ENCODE measurements around the gene TRMT112. TPM values are rescaled to one million over a fixed set of nuclear protein-coding genes. Genes with fewer than 3 reads are reported as not detected.

TRMT112 gene
- total and polyA plus RNA-seq, 10 of the 15 experiments (the other 5 are each of a cell fraction or from before 2014, with no cell fraction given): 212 to 455 (median 308) TPM

DNA sequence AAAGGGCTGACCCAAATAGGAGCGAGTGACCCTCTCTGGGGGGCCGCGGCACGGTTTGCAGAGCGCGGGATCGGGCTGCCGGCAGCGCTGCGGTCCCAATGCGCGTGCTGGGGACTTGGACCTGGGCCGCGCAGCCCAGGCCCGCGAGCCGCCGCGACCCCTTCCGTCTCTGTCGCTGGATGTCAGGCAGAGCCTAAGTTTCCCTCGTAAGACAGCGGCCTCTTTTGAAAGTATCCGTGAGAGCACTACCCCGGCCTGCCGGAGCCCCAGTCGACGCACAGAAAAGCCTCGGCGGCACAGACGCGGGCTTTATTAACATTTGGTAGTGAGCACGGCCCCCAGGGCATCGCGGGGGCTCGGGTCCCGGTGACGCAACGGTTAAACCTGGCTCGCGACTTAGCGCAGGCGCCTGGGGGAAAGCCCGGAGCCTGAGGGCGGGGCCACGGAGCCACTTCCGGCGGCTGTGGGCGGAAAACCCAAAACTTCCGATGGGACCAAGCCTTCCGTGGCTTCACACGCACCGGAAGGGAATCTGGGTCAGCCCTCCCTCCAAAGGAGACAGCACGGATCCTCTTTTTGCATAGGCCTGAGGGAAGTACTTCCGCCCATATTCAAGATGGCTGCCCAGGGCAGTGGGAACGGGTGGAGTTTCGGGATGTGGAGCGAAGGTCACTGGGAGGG, 47.7 kb downstream of the TRMT112 start:
- H3K4me3 ChIP-seq: peak overlapping the region; percentile 96
- DNase-seq (ENCODE audit: low read depth, low spot score) (peak; percentile 98), ATAC-seq (peak; percentile 86), FAIRE-seq (peak; percentile 85)
- peak overlapping the region; percentile 45 for H2AFZ ChIP-seq (ENCODE audit: control insufficient read depth, low read depth, low read length)
- no peaks in the 10 kb centered on the region for H3K9me3 ChIP-seq (replicated peaks; ENCODE audit: control insufficient read depth, insufficient read depth, low read length)
- in situ Hi-C loops (cut with MboI) (no loop called here), intact Hi-C loops (cut with micrococcal nuclease; ENCODE audit: unreplicated experiment) (loop anchor here (1.0 to 2.0 kb wide), 3 partner anchors 16 to 37 kb away; partner anchors contain the start of genes GPR137 and PLCB3)
- TSS peak; percentile 84 for BruUV-seq (replicated peaks)
- ChIA-PET RAD21 (ENCODE audit: unreplicated experiment) (interaction anchor here (0.5 to 4.3 kb wide), 9 partner anchors 14 to 322 kb away, joined by 3 to 56 read pairs (median 5); partner anchors contain the start of genes ESRRA, FERMT3, FKBP2 and PPP1R14B), SMC1A (ENCODE audit: uncharacterized antibody, unreplicated experiment) (interaction anchor here (0.6 to 4.6 kb wide), 10 partner anchors 9 to 63 kb away, joined by 3 to 41 read pairs (median 3); partner anchors contain the start of genes BAD, CATSPERZ, FERMT3 and GPR137), CTCF (interaction anchor here (0.6 to 5.7 kb wide), 13 partner anchors 9 to 87 kb away, joined by 3 to 147 read pairs (median 5); partner anchors contain the start of genes BAD, CATSPERZ, FERMT3 and GPR137), POLR2A (interaction anchor here (0.8 to 6.3 kb wide), 13 partner anchors 14 to 69 kb away, joined by 3 to 92 read pairs (median 5); partner anchors contain the start of genes BAD, CATSPERZ, ESRRA and FERMT3)
- H3K9ac ChIP-seq (ENCODE audit: control insufficient read depth, insufficient read depth, low read length): peak overlapping the region; percentile 97
- H3K27ac ChIP-seq (ENCODE audit: control insufficient read depth, insufficient read depth): peak overlapping the region; percentile 81
- WGBS (ENCODE audit: insufficient coverage, insufficient replicate concordance, low lambda C conversion rate, missing lambda C conversion rate): 1% methylated on average over 58 of the region's 58 CpGs
- H3K79me2 ChIP-seq (ENCODE audit: control insufficient read depth, insufficient read depth, low read length): peaks cover 19% of the 10 kb centered on the region
- H3K36me3 ChIP-seq (ENCODE audit: control insufficient read depth in 2 of 2, insufficient read depth in 2 of 2, low read length in 1 of 2): no peaks in the 10 kb centered on the region; a peak in 2 of 4 replicates
- H3K4me2 ChIP-seq (ENCODE audit: control insufficient read depth, insufficient read depth): peak overlapping the region; percentile 100
- H3K27me3 ChIP-seq (replicated peaks in 1 of 2; ENCODE audit: control insufficient read depth in 2 of 2, insufficient read depth in 2 of 2, low read length in 1 of 2): no peaks in the 10 kb centered on the region
- H3K4me1 ChIP-seq (ENCODE audit: control insufficient read depth, insufficient read depth, low read length): peaks cover 12% of the 10 kb centered on the region
- H4K20me1 ChIP-seq (ENCODE audit: control insufficient read depth, insufficient read depth): no peaks in the 10 kb centered on the region
- no peak; the same call in 1 of the 2 replicates for TF ChIP-seq STAT1 (conservative IDR thresholded peaks at IDR 0.05)
- TF ChIP-seq, protein P1, sequence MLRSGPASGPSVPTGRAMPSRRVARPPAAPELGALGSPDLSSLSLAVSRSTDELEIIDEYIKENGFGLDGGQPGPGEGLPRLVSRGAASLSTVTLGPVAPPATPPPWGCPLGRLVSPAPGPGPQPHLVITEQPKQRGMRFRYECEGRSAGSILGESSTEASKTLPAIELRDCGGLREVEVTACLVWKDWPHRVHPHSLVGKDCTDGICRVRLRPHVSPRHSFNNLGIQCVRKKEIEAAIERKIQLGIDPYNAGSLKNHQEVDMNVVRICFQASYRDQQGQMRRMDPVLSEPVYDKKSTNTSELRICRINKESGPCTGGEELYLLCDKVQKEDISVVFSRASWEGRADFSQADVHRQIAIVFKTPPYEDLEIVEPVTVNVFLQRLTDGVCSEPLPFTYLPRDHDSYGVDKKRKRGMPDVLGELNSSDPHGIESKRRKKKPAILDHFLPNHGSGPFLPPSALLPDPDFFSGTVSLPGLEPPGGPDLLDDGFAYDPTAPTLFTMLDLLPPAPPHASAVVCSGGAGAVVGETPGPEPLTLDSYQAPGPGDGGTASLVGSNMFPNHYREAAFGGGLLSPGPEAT (IDR thresholded peaks at IDR 0.05; ENCODE audit: low read depth): peak; percentile 99
- TF ChIP-seq CTCF (IDR thresholded peaks at IDR 0.05 in 2 of 3, conservative IDR thresholded peaks at IDR 0.05 in 1 of 3; ENCODE audit: control insufficient read depth in 2 of 3, extremely low read depth in 1 of 3, insufficient read depth in 1 of 3, low read depth in 3 of 3, low read length in 3 of 3): peak in 1 of 3 experiments; percentile 32; a peak in 2 of 6 replicates
- peak; percentile 98 for TF ChIP-seq EED (IDR thresholded peaks at IDR 0.05; ENCODE audit: low read depth)
- TF ChIP-seq ZBED1 (IDR thresholded peaks at IDR 0.05; ENCODE audit: borderline replicate concordance): peak; percentile 83
- TF ChIP-seq, protein P2, sequence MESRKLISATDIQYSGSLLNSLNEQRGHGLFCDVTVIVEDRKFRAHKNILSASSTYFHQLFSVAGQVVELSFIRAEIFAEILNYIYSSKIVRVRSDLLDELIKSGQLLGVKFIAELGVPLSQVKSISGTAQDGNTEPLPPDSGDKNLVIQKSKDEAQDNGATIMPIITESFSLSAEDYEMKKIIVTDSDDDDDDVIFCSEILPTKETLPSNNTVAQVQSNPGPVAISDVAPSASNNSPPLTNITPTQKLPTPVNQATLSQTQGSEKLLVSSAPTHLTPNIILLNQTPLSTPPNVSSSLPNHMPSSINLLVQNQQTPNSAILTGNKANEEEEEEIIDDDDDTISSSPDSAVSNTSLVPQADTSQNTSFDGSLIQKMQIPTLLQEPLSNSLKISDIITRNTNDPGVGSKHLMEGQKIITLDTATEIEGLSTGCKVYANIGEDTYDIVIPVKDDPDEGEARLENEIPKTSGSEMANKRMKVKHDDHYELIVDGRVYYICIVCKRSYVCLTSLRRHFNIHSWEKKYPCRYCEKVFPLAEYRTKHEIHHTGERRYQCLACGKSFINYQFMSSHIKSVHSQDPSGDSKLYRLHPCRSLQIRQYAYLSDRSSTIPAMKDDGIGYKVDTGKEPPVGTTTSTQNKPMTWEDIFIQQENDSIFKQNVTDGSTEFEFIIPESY (IDR thresholded peaks at IDR 0.05): no peak
- TF ChIP-seq IKZF2 (IDR thresholded peaks at IDR 0.05): peak; percentile 99
- TF ChIP-seq, protein P3, sequence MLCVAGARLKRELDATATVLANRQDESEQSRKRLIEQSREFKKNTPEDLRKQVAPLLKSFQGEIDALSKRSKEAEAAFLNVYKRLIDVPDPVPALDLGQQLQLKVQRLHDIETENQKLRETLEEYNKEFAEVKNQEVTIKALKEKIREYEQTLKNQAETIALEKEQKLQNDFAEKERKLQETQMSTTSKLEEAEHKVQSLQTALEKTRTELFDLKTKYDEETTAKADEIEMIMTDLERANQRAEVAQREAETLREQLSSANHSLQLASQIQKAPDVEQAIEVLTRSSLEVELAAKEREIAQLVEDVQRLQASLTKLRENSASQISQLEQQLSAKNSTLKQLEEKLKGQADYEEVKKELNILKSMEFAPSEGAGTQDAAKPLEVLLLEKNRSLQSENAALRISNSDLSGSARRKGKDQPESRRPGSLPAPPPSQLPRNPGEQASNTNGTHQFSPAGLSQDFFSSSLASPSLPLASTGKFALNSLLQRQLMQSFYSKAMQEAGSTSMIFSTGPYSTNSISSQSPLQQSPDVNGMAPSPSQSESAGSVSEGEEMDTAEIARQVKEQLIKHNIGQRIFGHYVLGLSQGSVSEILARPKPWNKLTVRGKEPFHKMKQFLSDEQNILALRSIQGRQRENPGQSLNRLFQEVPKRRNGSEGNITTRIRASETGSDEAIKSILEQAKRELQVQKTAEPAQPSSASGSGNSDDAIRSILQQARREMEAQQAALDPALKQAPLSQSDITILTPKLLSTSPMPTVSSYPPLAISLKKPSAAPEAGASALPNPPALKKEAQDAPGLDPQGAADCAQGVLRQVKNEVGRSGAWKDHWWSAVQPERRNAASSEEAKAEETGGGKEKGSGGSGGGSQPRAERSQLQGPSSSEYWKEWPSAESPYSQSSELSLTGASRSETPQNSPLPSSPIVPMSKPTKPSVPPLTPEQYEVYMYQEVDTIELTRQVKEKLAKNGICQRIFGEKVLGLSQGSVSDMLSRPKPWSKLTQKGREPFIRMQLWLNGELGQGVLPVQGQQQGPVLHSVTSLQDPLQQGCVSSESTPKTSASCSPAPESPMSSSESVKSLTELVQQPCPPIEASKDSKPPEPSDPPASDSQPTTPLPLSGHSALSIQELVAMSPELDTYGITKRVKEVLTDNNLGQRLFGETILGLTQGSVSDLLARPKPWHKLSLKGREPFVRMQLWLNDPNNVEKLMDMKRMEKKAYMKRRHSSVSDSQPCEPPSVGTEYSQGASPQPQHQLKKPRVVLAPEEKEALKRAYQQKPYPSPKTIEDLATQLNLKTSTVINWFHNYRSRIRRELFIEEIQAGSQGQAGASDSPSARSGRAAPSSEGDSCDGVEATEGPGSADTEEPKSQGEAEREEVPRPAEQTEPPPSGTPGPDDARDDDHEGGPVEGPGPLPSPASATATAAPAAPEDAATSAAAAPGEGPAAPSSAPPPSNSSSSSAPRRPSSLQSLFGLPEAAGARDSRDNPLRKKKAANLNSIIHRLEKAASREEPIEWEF (IDR thresholded peaks at IDR 0.05; ENCODE audit: insufficient replicate concordance, low read depth, low read length): peak; percentile 51
- peak; percentile 63; the same call in 1 of the 2 replicates for TF ChIP-seq PML (IDR thresholded peaks at IDR 0.05; ENCODE audit: low read length)

Measured in GM12878 (cell line).